GM18508 (cell line): ENCODE measurements around the gene ZMAT5.
"Not testable (repeated sequence)": the region's sequence is repeated elsewhere in the genome, so short reads cannot be mapped to it uniquely, and the experiment has no call there.

Experiments used
- ATAC-seq: cut with Tn5 transposase; IDR thresholded peaks from one replicate; pipeline ENCODE4 v1.9.1; 2021; ENCODE audit warnings: moderate number of reproducible peaks; ENCODE audit not compliant: insufficient read depth, unreplicated experiment

ZMAT5 gene

DNA sequence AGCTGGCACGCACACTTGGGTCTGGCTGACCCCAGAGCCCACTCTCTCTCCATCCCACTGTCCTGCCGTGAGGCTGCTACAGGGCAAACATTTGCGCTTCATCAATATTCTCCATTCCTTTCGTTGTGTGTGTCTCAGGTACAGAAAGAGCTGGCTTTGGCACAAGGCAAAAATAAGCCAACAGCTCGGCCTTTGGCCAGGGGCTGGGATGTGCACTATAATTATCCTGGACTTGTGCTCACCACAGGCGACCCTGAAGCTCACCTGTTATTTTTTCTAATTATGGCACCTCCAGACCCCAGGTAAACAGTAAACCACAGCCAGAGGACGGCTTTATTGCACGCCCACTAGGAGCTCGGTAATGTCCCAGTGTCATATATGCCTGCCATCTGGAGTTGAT is 10.9 kb downstream of the ZMAT5 start:
- no peak for ATAC-seq

DNA sequence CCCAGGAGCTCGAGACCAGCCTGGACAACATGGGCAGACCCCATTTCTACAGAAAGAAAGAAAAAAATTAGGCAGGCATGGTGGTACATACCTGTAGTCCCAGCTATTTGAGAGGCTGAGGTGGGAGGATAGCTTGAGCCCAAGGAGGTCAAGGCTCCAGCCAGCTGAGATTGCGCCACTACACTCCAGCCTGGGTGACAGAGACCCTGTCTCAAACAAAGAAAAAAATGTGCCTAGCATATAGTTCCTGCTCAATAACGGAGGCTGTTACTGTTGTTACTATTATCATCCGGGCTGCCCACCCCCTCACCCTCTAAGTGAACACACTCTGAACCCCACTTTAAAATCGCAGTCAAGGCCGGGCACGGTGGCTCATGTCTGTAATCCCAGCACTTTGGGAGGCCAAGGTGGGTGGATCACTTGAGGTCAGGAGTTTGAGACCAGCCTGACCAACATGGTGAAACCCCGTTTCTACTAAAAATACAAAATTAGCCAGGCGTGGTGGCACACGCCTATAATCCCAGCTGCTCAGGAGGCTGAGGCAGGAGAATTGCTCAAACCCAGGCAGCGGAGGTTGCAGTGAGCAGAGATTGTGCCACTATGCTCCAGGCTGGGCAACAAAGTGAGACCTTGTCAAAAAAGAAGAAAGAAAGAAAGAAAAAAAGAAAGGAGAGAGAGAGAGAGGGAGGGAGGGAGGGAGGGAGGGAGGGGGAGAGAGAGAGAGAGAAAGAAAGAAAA is 12.0 kb downstream of the ZMAT5 start:
- ATAC-seq = not testable (repeated sequence)

GRCh38 chr22:29753808-29754657 is 12.8 kb downstream of the ZMAT5 start:
- no peak for ATAC-seq

- no peak for ATAC-seq
These were observed 15.1 kb downstream of the ZMAT5 start for GRCh38 chr22:29751669-29752068.

- no peak for ATAC-seq
These were observed 16.0 kb downstream of the ZMAT5 start for GRCh38 chr22:29750559-29751538.

- no peak for ATAC-seq
These were observed 16.8 kb downstream of the ZMAT5 start for GRCh38 chr22:29750029-29750428.

GRCh38 chr22:29748248-29748893 is 18.4 kb downstream of the ZMAT5 start:
- ATAC-seq = no peak

DNA sequence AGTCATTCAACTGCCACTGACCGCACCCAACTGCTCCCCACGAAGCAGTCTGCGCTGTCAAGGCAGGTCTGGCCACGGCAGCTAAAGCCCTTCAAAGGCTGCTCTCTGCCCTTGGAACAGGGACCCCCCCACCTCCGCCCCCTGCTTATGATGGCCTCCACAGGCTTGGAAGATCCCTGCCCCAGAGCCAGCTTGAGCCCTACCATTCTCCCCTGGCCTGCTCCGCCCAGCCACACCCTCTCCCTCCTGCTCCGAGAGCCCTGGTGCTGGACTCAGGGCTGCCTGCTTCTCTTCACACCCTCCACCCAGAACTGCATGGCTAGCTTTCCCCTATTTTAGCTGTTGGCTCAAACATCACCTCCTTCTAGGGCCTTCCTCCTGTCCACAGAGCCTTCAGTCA is 19.0 kb downstream of the ZMAT5 start:
- ATAC-seq = no peak

DNA sequence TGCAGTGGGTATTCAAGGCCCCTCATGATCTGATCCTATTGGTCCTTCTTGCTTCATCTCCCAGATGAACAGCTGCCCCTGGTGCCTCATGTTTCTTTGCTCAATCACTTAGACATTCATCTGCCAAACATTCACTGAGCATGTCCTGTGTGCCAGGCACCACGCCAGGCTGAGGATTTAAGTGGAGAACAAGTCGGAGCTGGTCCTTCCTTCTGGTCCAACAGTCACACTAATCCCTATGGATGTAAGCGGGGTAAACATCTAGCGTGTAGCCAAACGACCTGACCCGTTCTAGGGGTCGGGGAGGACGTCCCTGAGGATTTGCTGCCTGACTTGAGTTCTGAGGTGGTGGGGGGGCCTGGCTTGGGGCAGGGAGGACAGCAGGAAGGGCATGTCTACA is 21.9 kb downstream of the ZMAT5 start:
- ATAC-seq = no peak

DNA sequence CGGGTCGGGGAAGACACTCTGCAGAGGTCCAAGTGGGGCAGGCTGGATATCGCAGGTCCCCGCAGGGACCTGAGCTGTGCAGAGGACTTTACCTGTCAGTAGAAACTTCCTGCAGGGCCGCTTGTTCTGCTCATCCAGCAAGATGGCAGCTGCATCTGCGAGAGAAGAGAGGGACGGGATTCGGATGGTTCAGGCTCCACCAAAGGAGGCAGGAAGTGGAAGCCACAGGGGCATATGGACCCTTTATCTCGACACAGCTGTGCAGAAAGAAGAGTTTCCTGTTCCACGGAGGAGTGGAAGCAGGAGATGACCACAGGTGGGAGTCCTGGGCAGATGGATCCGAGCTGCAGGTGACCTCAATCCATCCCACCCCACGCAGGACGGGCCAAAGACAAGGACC is 24.5 kb downstream of the ZMAT5 start:
- ATAC-seq = no peak

GRCh38 chr22:29741926-29742325 is 24.9 kb downstream of the ZMAT5 start:
- no peak for ATAC-seq

GRCh38 chr22:29740216-29740615 is 26.6 kb downstream of the ZMAT5 start:
- ATAC-seq = no peak

GRCh38 chr22:29739346-29739875 is 27.4 kb downstream of the ZMAT5 start:
- ATAC-seq = no peak

DNA sequence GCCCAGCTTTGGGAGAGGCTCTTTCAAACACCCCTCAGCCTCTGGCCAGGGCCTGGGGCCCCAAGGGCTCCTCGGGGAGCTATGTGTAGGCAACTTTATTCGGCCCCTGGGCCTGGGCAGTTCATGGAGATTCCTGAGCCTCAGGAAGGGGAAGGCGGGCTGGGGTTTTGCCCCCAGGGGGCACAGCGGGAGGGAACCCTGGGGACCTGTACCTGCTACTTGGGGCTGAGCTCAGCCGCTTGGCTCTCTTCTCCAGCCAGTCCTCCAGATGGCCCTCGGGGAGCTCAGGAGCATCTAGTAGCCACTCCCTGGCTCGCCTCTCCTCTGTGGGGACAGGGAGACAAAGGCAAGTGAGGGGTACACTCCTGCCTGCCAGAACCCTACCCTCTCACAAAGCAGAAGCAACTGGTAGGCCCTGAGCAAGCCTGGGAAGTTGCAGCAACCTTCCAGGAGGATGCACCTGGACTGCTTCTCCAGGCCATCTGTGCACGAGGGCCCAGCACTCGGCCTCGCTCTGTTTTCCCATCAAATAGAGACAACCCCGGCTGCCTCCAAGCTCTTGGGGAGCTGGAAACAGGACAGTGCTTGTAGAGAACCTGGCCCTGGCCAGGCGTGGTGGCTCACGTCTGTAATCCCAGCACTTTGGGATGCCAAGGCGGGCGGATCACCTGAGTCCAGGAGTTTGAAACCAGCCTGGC is 28.5 kb downstream of the ZMAT5 start:
- ATAC-seq = no peak

- no peak for ATAC-seq
These were observed 29.3 kb downstream of the ZMAT5 start for GRCh38 chr22:29737251-29738117.

GRCh38 chr22:29735416-29735815 is 31.4 kb downstream of the ZMAT5 start:
- ATAC-seq = no peak

- no peak for ATAC-seq
These were observed 32.0 kb downstream of the ZMAT5 start for GRCh38 chr22:29734838-29735237.

- ATAC-seq = no peak
These were observed 32.4 kb downstream of the ZMAT5 start for GRCh38 chr22:29734406-29734805.
